GM12873 (cell line): ENCODE data around the gene PROM2.

ENCODE experiments used
- CTCF ChIP-seq: IDR thresholded peaks from 2 replicates; pipeline ENCODE4 v1.5.1; 2012; ENCODE audit warnings: low read depth, mild to moderate bottlenecking, moderate library complexity, low read length, control low read depth; ENCODE audit not compliant: insufficient read depth; ENCODE audit errors: missing control alignments

The PROM2 gene

GRCh38 chr2:95283562-95283961 is 9.3 kb downstream of the PROM2 start:
- no peak for TF ChIP-seq CTCF

GRCh38 chr2:95284886-95285541 is 10.8 kb downstream of the PROM2 start:
- TF ChIP-seq CTCF: no peak

GRCh38 chr2:95285542-95285932 is 11.3 kb downstream of the PROM2 start:
- no peak for TF ChIP-seq CTCF

GRCh38 chr2:95287336-95287735 is 13.1 kb downstream of the PROM2 start:
- no peak for TF ChIP-seq CTCF

- TF ChIP-seq CTCF: no peak
Observed at GRCh38 chr2:95287806-95288205, 13.6 kb downstream of the PROM2 start.

- TF ChIP-seq CTCF: no peak
Observed at GRCh38 chr2:95289253-95289652, 15.0 kb downstream of the PROM2 start.

GRCh38 chr2:95291222-95291621 is 17.0 kb downstream of the PROM2 start:
- TF ChIP-seq CTCF: no peak
